K562 (cell line): ENCODE measurements around the gene MECP2. TPM values are rescaled to one million over a fixed set of nuclear protein-coding genes. Genes with fewer than 3 reads are reported as not detected.
A peak's percentile ranks its signal among the peaks of the same experiment; 100 is the strongest.

Experiments
- ASH1L ChIP-seq: fragments of 450-650 bp; IDR thresholded peaks from 2 replicates; pipeline ENCODE4 v1.6.1; 2018; ENCODE audit warnings: borderline replicate concordance, mild to moderate bottlenecking, low read depth; ENCODE audit not compliant: partially characterized antibody
- CCNT2 ChIP-seq: IDR thresholded peaks from 2 replicates; pipeline ENCODE4 v1.6.1; 2011; ENCODE audit warnings: borderline replicate concordance, low read depth, mild to moderate bottlenecking, moderate library complexity, mixed read lengths, low read length; ENCODE audit not compliant: insufficient read length; ENCODE audit errors: extremely low read depth
- EP300 ChIP-seq: IDR thresholded peaks from 2 replicates; pipeline ENCODE4 v1.6.1; 2012; ENCODE audit warnings: low read length, improper control_type of control experiment
- ETS2 ChIP-seq: IDR thresholded peaks from 2 replicates; pipeline ENCODE4 v1.6.1; 2016; ENCODE audit warnings: borderline replicate concordance, missing genetic modification characterization, mild to moderate bottlenecking, moderate library complexity, missing compliant biosample characterization; ENCODE audit not compliant: poor library complexity, severe bottlenecking
- FOXA1 ChIP-seq: fragments of 450-650 bp; IDR thresholded peaks from 2 replicates; pipeline ENCODE4 v1.6.1; 2016; ENCODE audit warnings: mild to moderate bottlenecking, borderline replicate concordance
- GATAD2B ChIP-seq: fragments of 450-650 bp; IDR thresholded peaks from 2 replicates; pipeline ENCODE4 v1.6.1; 2017; ENCODE audit warnings: mild to moderate bottlenecking, borderline replicate concordance
- HDAC2 ChIP-seq: fragments of 450-650 bp; IDR thresholded peaks from 2 replicates; pipeline ENCODE4 v1.6.1; 2016; ENCODE audit warnings: mild to moderate bottlenecking
- MCM7 ChIP-seq, 2 experiments: fragments of 450-650 bp; IDR thresholded peaks; 2 replicates each; pipeline ENCODE4 v1.6.1; 2016 to 2018
- PTTG1 ChIP-seq: fragments of 450-650 bp; IDR thresholded peaks from 2 replicates; pipeline ENCODE4 v1.6.1; 2016; ENCODE audit warnings: low read depth, mild to moderate bottlenecking, missing genetic modification characterization, missing compliant biosample characterization
- ZNF282 ChIP-seq: sonication (generic); formaldehyde crosslinking; IDR thresholded peaks from 2 replicates; pipeline ENCODE4 v1.8.1; 2023; ENCODE audit warnings: missing genetic modification reagents
- ZNF589 ChIP-seq: fragments of 200-800 bp; sonication (Bioruptor generic); IDR thresholded peaks from 2 replicates; pipeline ENCODE4 v1.6.1; 2016; ENCODE audit warnings: low read depth, missing genetic modification characterization, missing compliant biosample characterization
- ZNF780A ChIP-seq: fragments of 250-450 bp; sonication (Bioruptor Pico); IDR thresholded peaks from 2 replicates; pipeline ENCODE4 v1.5.0; 2021; ENCODE audit warnings: mild to moderate bottlenecking
- polyA plus RNA-seq, 8 experiments: library from polyadenylated mRNA; depleted of rRNA in 4 of 8; stranded (reverse) in 5 of 8; unstranded in 3 of 8; fragments of >200 nt; fragmentation: Nextera tagmentation in 2 of 8; fragmentation: Illumina TruSeq in 1 of 8; extraction: Ambion mirVana in 2 of 8; extraction: Trizol in 1 of 8; gene quantifications; 2 replicates each; pipeline versions ENCODE4 v1.2.1 to v1.2.3, GENCODE V29; 2011 to 2014; ENCODE audit warnings: inconsistent platforms in 1 of 8, missing spikeins in 1 of 8
- total RNA-seq, 7 experiments: library from RNA; depleted of rRNA in 6 of 7; stranded (reverse); fragments of >200 nt in 6 of 7; fragmentation: Illumina TruSeq in 2 of 7; extraction: Trizol in 2 of 7; gene quantifications; 2 replicates each; pipeline versions ENCODE4 v1.2.1 to v1.2.3, GENCODE V29; 2011 to 2021; ENCODE audit warnings: low replicate concordance in 1 of 7
- TF ChIP-seq, protein P1 (sequence below): fragments of 450-650 bp; IDR thresholded peaks from 2 replicates; pipeline ENCODE4 v1.6.1; 2017; ENCODE audit warnings: antibody characterized with exemption, mild to moderate bottlenecking
- TF ChIP-seq, protein P2 (sequence below): fragments of 250-450 bp; sonication (Bioruptor Pico); IDR thresholded peaks from 2 replicates; pipeline ENCODE4 v1.4.0; 2020; ENCODE audit warnings: borderline replicate concordance
- TF ChIP-seq, protein P3 (sequence below): fragments of 250-450 bp; sonication (Bioruptor Pico); IDR thresholded peaks from 2 replicates; pipeline ENCODE4 v1.5.0; 2020; ENCODE audit warnings: mild to moderate bottlenecking
- TF ChIP-seq, protein P4 (sequence below): sonication (generic); formaldehyde crosslinking; IDR thresholded peaks from 2 replicates; pipeline ENCODE4 v1.8.1; 2022; ENCODE audit warnings: missing genetic modification reagents
- TF ChIP-seq, protein P5 (sequence below), 2 experiments: fragments of 250-450 bp in 1 of 2; fragments of 450-650 bp in 1 of 2; sonication (Bioruptor Pico) in 1 of 2; IDR thresholded peaks; 2 replicates each; pipeline versions ENCODE4 v1.6.1 to v1.8.0; 2016 to 2021; ENCODE audit warnings: mild to moderate bottlenecking in 2 of 2, moderate library complexity in 2 of 2, missing compliant biosample characterization in 1 of 2, missing genetic modification characterization in 1 of 2

The MECP2 gene
- total and polyA plus RNA-seq, 9 of the 15 experiments (the other 6 are each of a cell fraction or from before 2014, with no cell fraction given) = 2.1 to 50.9 (median 30.5) TPM

DNA sequence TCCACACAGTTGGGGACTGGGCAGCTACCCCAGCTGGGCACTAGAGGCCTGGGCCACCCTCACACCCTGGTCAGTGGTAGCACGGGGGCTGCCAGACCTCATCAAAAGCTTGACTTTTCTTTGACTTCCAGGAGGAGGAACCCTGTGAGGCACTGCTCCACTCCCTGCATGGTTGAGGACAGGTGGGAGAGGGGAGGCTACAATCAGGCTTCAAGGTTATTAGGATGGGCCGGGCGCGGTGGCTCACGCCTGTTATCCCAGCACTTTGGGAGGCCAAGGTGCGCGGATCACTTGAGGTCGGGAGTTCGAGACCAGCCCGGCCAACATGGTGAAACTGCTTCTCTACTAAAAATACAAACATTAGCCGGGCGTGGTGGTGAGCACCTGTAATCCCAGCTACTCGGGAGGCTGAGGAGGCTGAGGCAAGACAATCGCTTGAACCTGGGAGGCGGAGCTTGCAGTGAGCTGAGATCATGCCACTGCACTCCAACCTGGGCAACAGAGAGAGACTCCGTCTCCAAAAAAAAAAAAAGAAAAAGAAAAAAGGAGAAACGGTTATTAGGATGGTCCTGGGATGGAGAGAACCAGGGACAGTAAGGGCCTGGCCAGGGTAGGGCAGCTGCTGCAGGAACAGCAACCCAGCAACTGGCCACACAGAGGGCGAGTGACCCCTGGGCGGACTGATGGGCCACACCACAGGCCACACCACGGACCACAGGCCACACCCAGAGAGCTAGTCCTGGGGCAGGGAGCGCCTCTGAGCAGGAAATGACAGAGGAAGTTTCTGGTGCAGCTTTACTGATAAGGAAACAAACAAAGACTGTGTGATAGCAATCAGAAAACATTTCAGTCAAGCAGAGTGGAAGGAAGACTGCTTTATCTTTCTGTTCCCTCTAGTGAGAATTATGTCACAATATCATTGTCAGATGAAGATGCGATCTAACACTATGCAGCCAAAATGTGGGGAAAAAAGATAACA lies 26.0 kb upstream of the MECP2 start (continued):
- TF ChIP-seq, protein P1, sequence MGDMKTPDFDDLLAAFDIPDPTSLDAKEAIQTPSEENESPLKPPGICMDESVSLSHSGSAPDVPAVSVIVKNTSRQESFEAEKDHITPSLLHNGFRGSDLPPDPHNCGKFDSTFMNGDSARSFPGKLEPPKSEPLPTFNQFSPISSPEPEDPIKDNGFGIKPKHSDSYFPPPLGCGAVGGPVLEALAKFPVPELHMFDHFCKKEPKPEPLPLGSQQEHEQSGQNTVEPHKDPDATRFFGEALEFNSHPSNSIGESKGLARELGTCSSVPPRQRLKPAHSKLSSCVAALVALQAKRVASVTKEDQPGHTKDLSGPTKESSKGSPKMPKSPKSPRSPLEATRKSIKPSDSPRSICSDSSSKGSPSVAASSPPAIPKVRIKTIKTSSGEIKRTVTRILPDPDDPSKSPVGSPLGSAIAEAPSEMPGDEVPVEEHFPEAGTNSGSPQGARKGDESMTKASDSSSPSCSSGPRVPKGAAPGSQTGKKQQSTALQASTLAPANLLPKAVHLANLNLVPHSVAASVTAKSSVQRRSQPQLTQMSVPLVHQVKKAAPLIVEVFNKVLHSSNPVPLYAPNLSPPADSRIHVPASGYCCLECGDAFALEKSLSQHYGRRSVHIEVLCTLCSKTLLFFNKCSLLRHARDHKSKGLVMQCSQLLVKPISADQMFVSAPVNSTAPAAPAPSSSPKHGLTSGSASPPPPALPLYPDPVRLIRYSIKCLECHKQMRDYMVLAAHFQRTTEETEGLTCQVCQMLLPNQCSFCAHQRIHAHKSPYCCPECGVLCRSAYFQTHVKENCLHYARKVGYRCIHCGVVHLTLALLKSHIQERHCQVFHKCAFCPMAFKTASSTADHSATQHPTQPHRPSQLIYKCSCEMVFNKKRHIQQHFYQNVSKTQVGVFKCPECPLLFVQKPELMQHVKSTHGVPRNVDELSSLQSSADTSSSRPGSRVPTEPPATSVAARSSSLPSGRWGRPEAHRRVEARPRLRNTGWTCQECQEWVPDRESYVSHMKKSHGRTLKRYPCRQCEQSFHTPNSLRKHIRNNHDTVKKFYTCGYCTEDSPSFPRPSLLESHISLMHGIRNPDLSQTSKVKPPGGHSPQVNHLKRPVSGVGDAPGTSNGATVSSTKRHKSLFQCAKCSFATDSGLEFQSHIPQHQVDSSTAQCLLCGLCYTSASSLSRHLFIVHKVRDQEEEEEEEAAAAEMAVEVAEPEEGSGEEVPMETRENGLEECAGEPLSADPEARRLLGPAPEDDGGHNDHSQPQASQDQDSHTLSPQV = peak; percentile 41; the same call in 1 of the 2 replicates
- TF ChIP-seq ASH1L = no peak
- TF ChIP-seq ZNF780A (CRISPR knock-in tag) = no peak
- no peak for TF ChIP-seq MCM7 (IDR thresholded peaks at IDR 0.05)
- TF ChIP-seq CCNT2 = peak; percentile 96
- TF ChIP-seq, protein P2, sequence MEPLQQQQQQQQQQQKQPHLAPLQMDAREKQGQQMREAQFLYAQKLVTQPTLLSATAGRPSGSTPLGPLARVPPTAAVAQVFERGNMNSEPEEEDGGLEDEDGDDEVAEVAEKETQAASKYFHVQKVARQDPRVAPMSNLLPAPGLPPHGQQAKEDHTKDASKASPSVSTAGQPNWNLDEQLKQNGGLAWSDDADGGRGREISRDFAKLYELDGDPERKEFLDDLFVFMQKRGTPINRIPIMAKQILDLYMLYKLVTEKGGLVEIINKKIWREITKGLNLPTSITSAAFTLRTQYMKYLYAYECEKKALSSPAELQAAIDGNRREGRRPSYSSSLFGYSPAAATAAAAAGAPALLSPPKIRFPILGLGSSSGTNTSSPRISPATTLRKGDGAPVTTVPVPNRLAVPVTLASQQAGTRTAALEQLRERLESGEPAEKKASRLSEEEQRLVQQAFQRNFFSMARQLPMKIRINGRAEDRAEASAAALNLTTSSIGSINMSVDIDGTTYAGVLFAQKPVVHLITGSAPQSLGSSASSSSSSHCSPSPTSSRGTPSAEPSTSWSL (CRISPR knock-in tag) = no peak
- TF ChIP-seq ZNF282 (CRISPR knock-in tag) = no peak
- TF ChIP-seq HDAC2 = peak; percentile 95
- TF ChIP-seq, protein P3, sequence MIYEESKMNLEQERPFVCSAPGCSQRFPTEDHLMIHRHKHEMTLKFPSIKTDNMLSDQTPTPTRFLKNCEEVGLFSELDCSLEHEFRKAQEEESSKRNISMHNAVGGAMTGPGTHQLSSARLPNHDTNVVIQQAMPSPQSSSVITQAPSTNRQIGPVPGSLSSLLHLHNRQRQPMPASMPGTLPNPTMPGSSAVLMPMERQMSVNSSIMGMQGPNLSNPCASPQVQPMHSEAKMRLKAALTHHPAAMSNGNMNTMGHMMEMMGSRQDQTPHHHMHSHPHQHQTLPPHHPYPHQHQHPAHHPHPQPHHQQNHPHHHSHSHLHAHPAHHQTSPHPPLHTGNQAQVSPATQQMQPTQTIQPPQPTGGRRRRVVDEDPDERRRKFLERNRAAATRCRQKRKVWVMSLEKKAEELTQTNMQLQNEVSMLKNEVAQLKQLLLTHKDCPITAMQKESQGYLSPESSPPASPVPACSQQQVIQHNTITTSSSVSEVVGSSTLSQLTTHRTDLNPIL (CRISPR knock-in tag) = no peak
- TF ChIP-seq FOXA1 = no peak
- TF ChIP-seq ZNF589 (CRISPR knock-in tag) = no peak
- TF ChIP-seq, protein P4, sequence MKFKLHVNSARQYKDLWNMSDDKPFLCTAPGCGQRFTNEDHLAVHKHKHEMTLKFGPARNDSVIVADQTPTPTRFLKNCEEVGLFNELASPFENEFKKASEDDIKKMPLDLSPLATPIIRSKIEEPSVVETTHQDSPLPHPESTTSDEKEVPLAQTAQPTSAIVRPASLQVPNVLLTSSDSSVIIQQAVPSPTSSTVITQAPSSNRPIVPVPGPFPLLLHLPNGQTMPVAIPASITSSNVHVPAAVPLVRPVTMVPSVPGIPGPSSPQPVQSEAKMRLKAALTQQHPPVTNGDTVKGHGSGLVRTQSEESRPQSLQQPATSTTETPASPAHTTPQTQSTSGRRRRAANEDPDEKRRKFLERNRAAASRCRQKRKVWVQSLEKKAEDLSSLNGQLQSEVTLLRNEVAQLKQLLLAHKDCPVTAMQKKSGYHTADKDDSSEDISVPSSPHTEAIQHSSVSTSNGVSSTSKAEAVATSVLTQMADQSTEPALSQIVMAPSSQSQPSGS = no peak
- TF ChIP-seq PTTG1 (tag) = no peak
- TF ChIP-seq, protein P5, sequence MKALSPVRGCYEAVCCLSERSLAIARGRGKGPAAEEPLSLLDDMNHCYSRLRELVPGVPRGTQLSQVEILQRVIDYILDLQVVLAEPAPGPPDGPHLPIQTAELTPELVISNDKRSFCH (CRISPR knock-in tag; IDR thresholded peaks at IDR 0.05) = no peak
- TF ChIP-seq, protein P5 (tag; IDR thresholded peaks at IDR 0.05) = no peak
- TF ChIP-seq EP300 = peak; percentile 94
- peak; percentile 97 for TF ChIP-seq GATAD2B
- no peak for TF ChIP-seq ETS2 (tag)
